ENCODE data around the gene SUMF1. TPM values are rescaled to one million over a fixed set of nuclear protein-coding genes. Genes with fewer than 3 reads are reported as not detected.
A peak's percentile ranks its signal among the peaks of the same experiment; 100 is the strongest.

The SUMF1 gene
- total and polyA plus RNA-seq, 4 donors, result 11.6 to 50.0 (median 31.5) TPM

DNA sequence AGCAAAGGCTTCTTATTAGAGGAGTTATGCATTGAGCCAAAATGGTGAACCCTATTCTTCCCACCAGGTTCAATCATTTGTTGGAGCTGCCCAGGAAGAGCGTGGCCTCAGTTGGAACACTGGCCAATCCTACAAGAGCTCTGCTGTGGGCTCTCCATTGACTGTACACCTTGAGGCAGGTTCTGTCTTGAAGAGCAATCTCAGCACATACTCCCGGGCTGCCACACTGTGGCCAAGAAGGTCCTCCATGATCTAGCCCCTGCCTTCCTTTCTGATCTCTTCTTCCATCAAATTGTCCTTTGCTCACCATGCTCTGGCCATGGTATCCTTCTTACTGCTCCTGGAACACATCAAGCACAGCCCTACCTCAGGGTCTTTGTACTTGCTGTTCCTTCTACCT lies 5.7 kb upstream of the SUMF1 start:
- no peak for DNase-seq

DNA sequence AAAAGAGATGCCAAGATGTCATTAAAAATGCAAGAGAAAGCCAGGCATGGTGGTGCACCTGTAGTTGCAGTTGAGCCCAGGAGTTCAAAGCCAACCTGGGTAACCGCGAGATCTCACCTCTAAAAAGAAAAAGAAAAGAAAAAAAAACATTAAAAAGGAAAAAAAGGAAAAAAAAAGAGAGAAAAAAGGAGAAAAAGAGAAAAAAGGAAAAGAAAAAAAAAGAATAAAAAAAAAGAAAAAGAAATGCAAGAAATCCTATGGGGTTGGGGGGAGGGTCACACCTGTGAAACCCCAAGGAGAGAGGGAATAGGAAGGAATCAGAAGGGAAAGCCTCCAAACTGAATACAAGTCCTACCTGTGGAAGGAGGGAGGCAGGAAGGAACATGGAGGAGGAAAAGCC lies 5.2 kb upstream of the SUMF1 start:
- TF ChIP-seq CTCF (IDR thresholded peaks at IDR 0.05; ENCODE audit: control extremely low read depth, extremely low read depth), result no peak
- 93 to 96% methylated on average over 2 of the region's 2 CpGs for WGBS, 2 donors
- no peaks in the 10 kb centered on the region for H3K9me3 ChIP-seq (ENCODE audit: control insufficient read depth in 4 of 4, insufficient read depth in 3 of 4, low read length in 3 of 4)
- H3K9ac ChIP-seq (ENCODE audit: insufficient read depth in 1 of 2, low read length in 2 of 2), result no peak overlapping the region
- H3K4me3 ChIP-seq, result no peak overlapping the region
- H3K27ac ChIP-seq (ENCODE audit: low read depth in 1 of 2, low read length in 1 of 2), result no peak overlapping the region
- DNase-seq (no peak), ATAC-seq (ENCODE audit: insufficient read depth, low FRiP score) (no peak)
- no peaks in the 10 kb centered on the region for H3K36me3 ChIP-seq (ENCODE audit: control insufficient read depth in 4 of 4, insufficient read depth in 4 of 4, low read length in 4 of 4)
- no peaks in the 10 kb centered on the region for H3K27me3 ChIP-seq (ENCODE audit: control insufficient read depth in 3 of 3, insufficient read depth in 3 of 3, low read length in 2 of 3)
- H3K4me1 ChIP-seq (ENCODE audit: control insufficient read depth in 5 of 5, insufficient read depth in 5 of 5, low read length in 5 of 5), result no peaks in the 10 kb centered on the region

More for the DNA sequence above, 5.7 kb upstream of the SUMF1 start:
- no peak for TF ChIP-seq CTCF (IDR thresholded peaks at IDR 0.05; ENCODE audit: control extremely low read depth, extremely low read depth)
- no peaks in the 10 kb centered on the region for H3K4me1 ChIP-seq (ENCODE audit: control insufficient read depth in 5 of 5, insufficient read depth in 5 of 5, low read length in 5 of 5)
- no peaks in the 10 kb centered on the region for H3K27me3 ChIP-seq (ENCODE audit: control insufficient read depth in 3 of 3, insufficient read depth in 3 of 3, low read length in 2 of 3)
- no peak overlapping the region for H3K9ac ChIP-seq (ENCODE audit: insufficient read depth in 1 of 2, low read length in 2 of 2)
- no peak overlapping the region for H3K27ac ChIP-seq (ENCODE audit: low read depth in 1 of 2, low read length in 1 of 2)
- no peak for ATAC-seq (ENCODE audit: insufficient read depth, low FRiP score)
- H3K36me3 ChIP-seq (ENCODE audit: control insufficient read depth in 4 of 4, insufficient read depth in 4 of 4, low read length in 4 of 4), result no peaks in the 10 kb centered on the region
- H3K4me3 ChIP-seq, result no peak overlapping the region
- WGBS, 2 donors, result 88 to 89% methylated on average over 2 of the region's 2 CpGs
- no peaks in the 10 kb centered on the region for H3K9me3 ChIP-seq (ENCODE audit: control insufficient read depth in 4 of 4, insufficient read depth in 3 of 4, low read length in 3 of 4)

DNA sequence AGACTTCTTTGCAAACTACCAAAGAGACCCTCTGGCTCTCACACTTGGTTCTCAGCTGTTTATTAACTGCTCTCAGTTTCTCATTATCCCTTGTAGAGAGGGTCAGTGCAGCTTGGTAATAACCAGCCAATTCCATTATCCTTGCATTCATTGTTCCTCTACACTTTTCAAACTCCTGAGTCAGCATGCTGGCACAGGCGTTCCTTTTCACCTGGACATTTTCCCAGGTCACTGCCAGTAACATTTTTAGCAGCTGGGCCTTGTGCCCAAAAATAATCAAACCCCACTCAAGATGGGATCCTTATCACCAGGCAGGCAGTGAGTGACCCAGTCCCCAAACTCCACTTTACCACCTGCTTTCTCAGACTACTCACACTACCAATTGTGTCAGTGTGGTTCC lies 4.8 kb upstream of the SUMF1 start:
- TF ChIP-seq CTCF (IDR thresholded peaks at IDR 0.05; ENCODE audit: control extremely low read depth, extremely low read depth), result no peak
- H3K9ac ChIP-seq (ENCODE audit: insufficient read depth in 1 of 2, low read length in 2 of 2), result no peak overlapping the region
- no peaks in the 10 kb centered on the region for H3K36me3 ChIP-seq (ENCODE audit: control insufficient read depth in 4 of 4, insufficient read depth in 4 of 4, low read length in 4 of 4)
- no peaks in the 10 kb centered on the region for H3K4me1 ChIP-seq (ENCODE audit: control insufficient read depth in 5 of 5, insufficient read depth in 5 of 5, low read length in 5 of 5)
- H3K9me3 ChIP-seq (ENCODE audit: control insufficient read depth in 4 of 4, insufficient read depth in 3 of 4, low read length in 3 of 4), result no peaks in the 10 kb centered on the region
- WGBS, 2 donors, result 54 to 68% methylated on average over 1 of the region's 1 CpG
- no peak for ATAC-seq (ENCODE audit: insufficient read depth, low FRiP score)
- H3K27me3 ChIP-seq (ENCODE audit: control insufficient read depth in 3 of 3, insufficient read depth in 3 of 3, low read length in 2 of 3), result no peaks in the 10 kb centered on the region
- H3K4me3 ChIP-seq, result no peak overlapping the region
- no peak for DNase-seq
- no peak overlapping the region for H3K27ac ChIP-seq (ENCODE audit: low read depth in 1 of 2, low read length in 1 of 2)

- Histone ChIP-seq H3K36me3 (ENCODE audit: control insufficient read depth in 4 of 4, insufficient read depth in 4 of 4, low read length in 4 of 4) (no peaks in the 10 kb centered on the region), H3K4me1 (ENCODE audit: control insufficient read depth in 5 of 5, insufficient read depth in 5 of 5, low read length in 5 of 5) (peaks cover 0 to 9% (median 0%) of the 10 kb centered on the region in 5 donors), H3K9me3 (ENCODE audit: control insufficient read depth in 4 of 4, insufficient read depth in 3 of 4, low read length in 3 of 4) (no peaks in the 10 kb centered on the region), H3K27me3 (ENCODE audit: control insufficient read depth in 3 of 3, insufficient read depth in 3 of 3, low read length in 2 of 3) (no peaks in the 10 kb centered on the region), H3K9ac (ENCODE audit: insufficient read depth in 1 of 2, low read length in 2 of 2) (peak overlapping the region in 1 of 2 donors; percentile 67), H3K4me3 (peak overlapping the region; percentile 77), H3K27ac (ENCODE audit: low read depth in 1 of 2, low read length in 1 of 2) (peak overlapping the region; percentile 80 to 87)
- no peak for DNase-seq
- no peak for ATAC-seq (ENCODE audit: insufficient read depth, low FRiP score)
- no peak for TF ChIP-seq CTCF (IDR thresholded peaks at IDR 0.05; ENCODE audit: control extremely low read depth, extremely low read depth)
- 74 to 76% methylated on average over 13 of the region's 13 CpGs for WGBS, 2 donors
Measured at GRCh38 chr3:4467522-4467867, 426 bp upstream of the SUMF1 start.

All from lung (tissue), 12 donors.